HG03558 (cell line): ENCODE measurements around the gene RAET1E.
"Not testable (repeated sequence)": the region's sequence is repeated elsewhere in the genome, so short reads cannot be mapped to it uniquely, and the experiment has no call there.

Experiments used
- ATAC-seq: cut with Tn5 transposase; IDR thresholded peaks from one replicate; pipeline ENCODE4 v1.9.1; 2021; ENCODE audit warnings: moderate number of reproducible peaks; ENCODE audit not compliant: unreplicated experiment; ENCODE audit errors: extremely low read depth

RAET1E gene

DNA sequence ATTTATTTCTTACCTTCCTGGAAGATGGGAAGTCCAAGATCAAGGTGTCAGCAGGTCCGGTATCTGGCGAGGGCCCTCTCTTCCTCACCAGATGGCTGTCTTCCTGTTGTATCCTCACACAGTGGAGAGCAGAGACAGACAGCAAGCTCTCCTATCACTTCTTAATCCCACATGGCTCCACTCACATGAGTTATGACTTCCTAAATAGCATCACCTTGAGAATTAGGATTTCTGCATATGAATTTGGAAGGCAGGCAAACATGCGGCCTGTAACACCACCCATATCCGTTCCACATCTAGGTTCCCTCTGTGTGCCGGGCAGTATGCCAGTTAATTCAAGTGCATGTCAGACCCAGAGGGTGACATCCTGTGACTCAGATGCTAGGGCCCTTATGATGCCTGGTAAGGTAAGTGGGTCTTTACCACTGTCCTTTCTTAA, 2.1 kb downstream of the RAET1E start:
- no peak for ATAC-seq

DNA sequence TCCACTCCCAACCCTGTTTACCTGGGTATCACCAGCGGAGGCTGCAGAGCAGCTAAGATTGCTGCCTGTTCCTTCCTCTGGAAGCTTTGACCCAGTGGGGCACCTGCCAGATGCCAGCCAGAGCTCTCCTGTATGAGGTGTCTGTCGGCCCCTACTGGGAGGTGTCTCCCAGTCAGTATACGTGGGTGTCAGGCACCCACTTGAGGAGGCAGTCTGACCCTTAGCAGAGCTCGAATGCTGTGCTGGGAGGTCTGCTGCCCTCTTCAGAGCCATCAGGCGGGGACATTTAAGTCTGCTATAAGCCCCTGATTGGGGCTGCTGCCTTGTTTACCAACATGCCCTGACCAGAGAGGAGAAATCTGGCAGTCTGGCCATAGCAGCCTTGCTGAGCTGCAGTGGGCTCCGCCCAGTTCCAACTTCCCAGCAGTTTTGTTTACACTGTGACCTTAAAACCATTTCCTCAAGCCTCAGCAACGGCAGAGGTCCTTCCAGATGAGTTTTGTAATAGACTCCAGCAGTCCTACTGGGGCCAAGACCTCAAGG, 2.8 kb downstream of the RAET1E start:
- no peak for ATAC-seq

GRCh38 chr6:149891864-149892263, 6.0 kb downstream of the RAET1E start:
- not testable (repeated sequence) for ATAC-seq

DNA sequence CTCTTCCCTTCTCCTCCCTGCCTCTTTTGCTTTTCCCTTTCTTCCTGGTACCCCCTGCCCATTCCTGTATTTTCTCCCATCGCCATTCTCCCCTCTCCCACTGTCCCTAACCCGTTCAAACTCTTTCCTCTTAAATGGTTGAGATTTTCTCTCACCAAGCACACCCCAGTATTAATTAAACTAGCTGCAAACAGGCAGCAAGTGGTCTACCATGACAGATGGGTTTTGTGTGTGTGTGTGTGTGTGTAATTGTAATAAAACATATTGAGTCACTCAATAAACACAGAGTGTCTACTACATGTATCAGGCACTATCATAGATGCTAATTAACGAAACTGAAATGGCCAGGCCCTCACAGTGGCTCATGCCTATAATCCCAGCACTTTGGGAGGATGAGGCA, 6.7 kb downstream of the RAET1E start:
- no peak for ATAC-seq

DNA sequence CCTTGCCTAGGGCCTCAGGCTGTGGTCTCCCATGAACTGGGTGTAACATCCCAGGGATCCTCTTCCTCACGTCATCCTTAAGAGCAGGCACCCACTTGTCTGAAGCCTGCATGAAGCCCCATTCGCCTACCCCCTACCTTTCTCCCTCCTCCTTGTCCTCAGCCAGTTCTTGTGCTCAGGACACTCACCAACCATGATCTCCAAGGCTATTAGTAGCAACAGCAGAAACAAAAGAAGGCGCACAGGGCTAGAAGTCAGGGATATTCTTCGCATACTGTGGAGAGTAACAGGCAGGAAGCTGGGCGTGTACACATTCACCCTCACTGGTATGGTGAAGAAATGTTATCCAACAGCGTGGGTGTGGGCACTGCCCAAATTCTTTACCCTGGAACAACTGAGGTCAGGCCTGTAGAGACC, 7.3 kb downstream of the RAET1E start:
- no peak for ATAC-seq

GRCh38 chr6:149889326-149889725, 8.6 kb downstream of the RAET1E start:
- no peak for ATAC-seq

GRCh38 chr6:149888659-149889058, 9.3 kb downstream of the RAET1E start:
- no peak for ATAC-seq

DNA sequence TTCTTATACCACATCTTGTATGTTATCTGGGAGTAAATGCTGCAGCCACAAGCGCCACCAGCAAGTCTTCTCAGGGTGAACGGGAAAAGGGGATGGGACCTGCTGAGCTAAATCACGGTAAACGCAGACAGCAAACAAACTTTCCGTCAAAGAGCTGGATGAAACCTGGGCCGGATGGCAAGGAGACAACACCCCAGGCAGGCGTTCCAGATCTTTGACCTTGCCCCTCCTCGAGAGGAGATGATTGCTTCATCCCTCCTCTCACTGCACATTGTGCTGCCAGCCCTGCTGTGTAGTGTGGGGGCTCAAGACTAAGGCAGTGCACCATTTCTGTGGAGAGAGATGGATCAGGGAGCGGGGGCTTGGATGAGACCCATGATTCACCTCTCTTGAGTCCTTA, 9.8 kb downstream of the RAET1E start:
- ATAC-seq = no peak

DNA sequence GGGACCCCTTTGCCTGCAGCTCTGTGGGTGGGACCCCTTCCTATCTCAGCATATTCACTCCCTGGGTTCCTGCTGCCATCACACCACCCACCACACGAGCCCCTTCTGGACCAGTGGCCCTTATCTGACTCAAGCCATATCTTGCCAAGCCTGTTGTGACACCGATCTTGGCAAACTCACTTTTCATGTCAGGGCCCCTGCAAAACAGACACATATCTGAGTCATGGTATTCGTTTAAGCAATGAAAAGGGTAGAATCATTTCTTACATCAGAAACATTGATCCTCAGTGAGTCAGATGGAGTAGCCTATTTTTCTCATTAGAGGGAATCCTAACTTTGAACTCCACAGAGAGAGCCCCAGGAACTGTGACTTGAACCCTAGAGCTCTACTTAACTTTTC, 10.6 kb downstream of the RAET1E start:
- ATAC-seq = no peak

DNA sequence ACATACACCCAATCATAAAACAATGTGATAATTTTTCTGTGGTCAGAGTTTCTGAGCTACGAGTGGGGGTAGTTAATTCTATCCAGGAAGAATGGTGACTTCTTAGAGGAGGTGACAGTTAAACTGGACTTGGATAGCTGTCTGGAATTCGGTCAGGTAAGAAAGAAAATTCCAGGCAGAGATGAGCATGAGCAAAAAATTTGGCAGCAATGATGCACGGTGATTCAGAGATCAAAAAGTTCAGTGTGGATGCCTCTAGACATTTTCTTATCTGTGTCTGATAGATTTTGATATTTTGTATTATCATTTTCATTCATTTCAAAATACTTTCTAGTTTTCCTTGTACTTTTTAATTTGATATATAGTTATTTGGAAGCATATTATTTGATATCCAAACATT, 12.0 kb downstream of the RAET1E start:
- no peak for ATAC-seq

- ATAC-seq = no peak
Observed at GRCh38 chr6:149884617-149885016, 13.3 kb downstream of the RAET1E start.

GRCh38 chr6:149884215-149884614, 13.7 kb downstream of the RAET1E start:
- ATAC-seq = no peak

GRCh38 chr6:149881860-149882259, 16.1 kb downstream of the RAET1E start:
- ATAC-seq = no peak

DNA sequence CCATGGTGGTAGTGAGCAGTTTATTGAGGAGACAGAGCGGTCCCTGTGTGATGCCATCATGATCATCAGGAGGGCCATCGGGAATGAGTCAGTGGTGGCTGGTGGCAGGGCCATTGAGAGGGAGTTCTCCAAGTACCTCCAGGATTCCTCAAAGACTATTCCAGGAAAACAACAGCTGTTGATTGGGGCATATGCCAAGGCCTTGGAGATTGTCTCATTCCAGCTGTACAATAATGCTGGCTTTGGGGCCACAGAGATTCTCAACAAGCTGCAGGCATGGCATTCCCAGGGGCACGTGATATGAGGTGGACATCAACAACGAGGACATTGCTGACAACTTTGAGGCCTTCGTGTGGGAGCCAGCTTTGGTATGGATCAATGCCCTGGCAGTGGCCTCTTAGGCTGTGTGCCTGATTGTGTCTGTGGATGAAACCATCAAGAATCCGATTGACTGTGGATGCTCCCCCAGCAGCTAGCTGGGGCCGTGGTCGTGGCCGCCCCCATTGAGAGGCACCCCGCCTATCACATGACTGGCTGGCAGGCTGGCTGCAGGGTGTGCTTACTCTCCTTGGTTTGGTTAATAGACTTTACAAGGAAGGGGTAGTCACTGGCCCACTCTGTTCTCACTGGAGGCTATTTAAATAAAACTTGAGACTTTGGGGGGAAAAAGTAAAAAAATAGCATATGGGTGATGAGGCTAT, 16.7 kb downstream of the RAET1E start:
- ATAC-seq = no peak

DNA sequence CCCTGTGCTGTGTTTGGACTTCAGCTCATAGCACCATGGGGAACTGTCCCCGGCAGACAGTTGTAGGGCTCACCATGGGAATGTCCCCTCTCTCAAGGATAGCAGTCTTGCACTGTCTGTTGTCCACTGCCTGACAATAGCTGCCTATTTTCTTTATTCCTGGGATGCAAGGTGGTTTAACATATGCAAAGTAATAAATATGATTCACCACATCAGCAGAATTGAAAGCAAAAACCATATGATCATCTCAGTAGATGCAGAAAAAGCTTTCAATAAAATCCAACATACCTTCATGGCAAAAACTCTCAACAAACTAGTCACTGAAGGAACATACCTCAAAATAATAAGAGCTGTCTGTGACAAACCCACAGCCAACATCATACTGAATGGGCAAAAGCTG, 20.3 kb downstream of the RAET1E start:
- no peak for ATAC-seq

- no peak for ATAC-seq
Observed at GRCh38 chr6:149876241-149876933, 21.5 kb downstream of the RAET1E start.

DNA sequence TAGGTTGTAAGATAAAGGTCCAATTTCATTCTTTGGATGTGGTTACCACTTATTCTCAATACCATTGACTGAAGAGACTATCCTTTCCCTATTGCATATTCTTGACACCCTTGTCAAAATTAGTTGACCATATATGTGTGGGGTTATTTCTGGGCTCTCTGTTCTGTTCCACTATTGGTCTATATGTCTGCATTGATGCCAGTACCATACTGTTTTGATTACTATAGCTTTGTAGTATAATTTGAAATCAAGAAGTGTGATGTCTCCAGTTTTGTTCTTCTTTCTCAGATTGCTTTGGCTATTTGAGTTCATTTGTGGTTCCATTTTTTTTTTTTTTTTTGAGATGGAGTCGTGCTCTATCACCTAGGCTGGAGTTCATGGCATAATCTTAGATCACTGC, 25.7 kb downstream of the RAET1E start:
- no peak for ATAC-seq

DNA sequence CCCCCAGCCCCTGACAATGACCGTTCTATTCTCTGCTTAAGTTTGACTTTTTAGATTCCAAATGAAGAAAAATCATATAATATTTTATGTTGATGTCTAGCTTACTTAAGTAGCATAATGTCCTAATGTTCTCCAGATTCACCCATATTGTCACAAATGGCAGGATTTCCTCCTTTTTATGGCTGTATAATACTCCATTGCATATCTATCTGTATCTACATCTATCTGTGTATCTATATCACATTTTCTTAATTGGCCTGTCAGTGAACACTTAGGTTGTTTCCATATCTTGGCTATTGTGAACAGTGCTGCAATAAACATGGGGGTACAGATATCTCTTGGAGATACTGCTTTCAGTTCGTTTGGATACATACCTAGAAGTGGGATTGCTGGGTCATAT, 26.7 kb downstream of the RAET1E start:
- no peak for ATAC-seq

GRCh38 chr6:149869275-149869892, 28.5 kb downstream of the RAET1E start:
- ATAC-seq = no peak

DNA sequence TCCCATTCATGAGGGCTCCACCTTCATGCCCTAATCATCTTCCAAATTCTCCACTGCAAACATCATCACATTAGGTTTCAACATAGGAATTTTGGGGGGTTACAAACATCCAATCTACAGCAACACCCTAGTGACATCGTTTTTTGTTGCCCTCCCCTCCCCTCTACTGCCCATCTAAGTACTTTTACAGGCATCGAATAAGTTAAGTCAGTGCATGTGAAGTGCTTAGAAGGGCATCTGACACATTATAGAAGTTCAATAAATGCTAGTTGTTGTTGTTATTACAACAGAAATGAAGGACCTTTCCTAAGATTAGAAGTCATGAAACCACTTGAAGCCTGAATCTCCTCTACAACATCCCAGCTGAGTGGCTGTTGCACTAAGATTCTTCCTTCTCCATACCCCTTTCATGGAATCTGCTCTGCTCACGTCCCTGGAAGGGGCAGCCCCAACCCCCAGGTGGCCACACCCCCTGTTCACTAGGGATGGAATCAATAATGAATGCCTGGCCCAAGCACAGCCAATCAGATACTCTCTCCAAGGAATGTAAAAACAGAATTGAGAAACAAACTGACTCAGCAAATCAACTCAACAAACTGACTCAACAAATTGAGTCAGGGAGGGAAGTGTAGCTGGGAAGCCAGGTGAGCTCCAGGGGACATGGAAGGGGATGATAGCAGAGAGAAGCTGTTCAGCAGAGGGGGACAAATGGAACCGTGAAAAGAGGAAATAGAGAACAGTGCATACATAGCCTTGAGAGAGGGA, 29.9 kb downstream of the RAET1E start:
- ATAC-seq = no peak
